MCF 10A (cell line): Measurements from ENCODE around the gene FMNL2. TPM values are rescaled to one million over a fixed set of nuclear protein-coding genes. Genes with fewer than 3 reads are reported as not detected.

ENCODE experiments used
- BruUV-seq: library from RNA; stranded (reverse); fragments of 400-500 nt; replicated peaks from 2 replicates; lab custom pipeline; 2021; lab: Mats Ljungman, UMichigan
- CTCF ChIA-PET: fragments of 300-600 bp; sonication (Branson Sonifier 250); formaldehyde crosslinking; extraction: SDS; loops from one replicate; lab custom pipeline; 2021; ENCODE audit warnings: antibody characterized with exemption, inconsistent platforms; lab: Yijun Ruan, JAX
- POLR2A ChIA-PET: fragments of 300-600, 350-650 bp; sonication (Branson Sonifier 250); formaldehyde crosslinking; extraction: SDS; loops from one replicate; lab custom pipeline; 2020; ENCODE audit warnings: antibody characterized with exemption, inconsistent platforms; lab: Yijun Ruan, JAX
- DNase-seq: peaks from one replicate; pipeline ENCODE4 v3.0.0-alpha.2; 2018; ENCODE audit not compliant: unreplicated experiment
- H3K27ac Mint-ChIP-seq: one replicate; pipeline ENCODE4 v1.8.0; 2022; ENCODE audit warnings: mild to moderate bottlenecking, low read depth, mixed read lengths; ENCODE audit not compliant: unreplicated experiment
- H3K27me3 Mint-ChIP-seq: one replicate; pipeline ENCODE4 v1.8.0; 2022; ENCODE audit warnings: mixed read lengths; ENCODE audit not compliant: insufficient read depth, unreplicated experiment
- H3K36me3 Mint-ChIP-seq: one replicate; pipeline ENCODE4 v1.8.0; 2022; ENCODE audit warnings: mild to moderate bottlenecking, moderate library complexity, mixed read lengths; ENCODE audit not compliant: insufficient read depth, unreplicated experiment
- H3K4me1 Mint-ChIP-seq: one replicate; pipeline ENCODE4 v1.8.0; 2022; ENCODE audit warnings: mixed read lengths; ENCODE audit not compliant: insufficient read depth, unreplicated experiment
- H3K4me3 Mint-ChIP-seq: one replicate; pipeline ENCODE4 v1.8.0; 2022; ENCODE audit warnings: mild to moderate bottlenecking, moderate library complexity, mixed read lengths; ENCODE audit not compliant: unreplicated experiment
- H3K9me3 Mint-ChIP-seq: one replicate; pipeline ENCODE4 v1.8.0; 2022; ENCODE audit warnings: mixed read lengths; ENCODE audit not compliant: unreplicated experiment
- CTCF ChIP-seq: fragments of 200-600 bp; IDR thresholded peaks from one replicate; pipeline ENCODE4 v1.8.0; 2022; ENCODE audit warnings: antibody characterized with exemption, mild to moderate bottlenecking; ENCODE audit not compliant: unreplicated experiment
- intact Hi-C: fragments of 100-400 bp; cut with micrococcal nuclease; formaldehyde crosslinking; loops from 2 replicates; pipeline ENCODE4 v1.14.1; 2022
- total RNA-seq: library from RNA; stranded (reverse); gene quantifications from 2 replicates; pipeline ENCODE4 v1.2.3, GENCODE V29; 2022

The FMNL2 gene
- total RNA-seq, 1 experiment from 2014 or later = 76.5 TPM

DNA sequence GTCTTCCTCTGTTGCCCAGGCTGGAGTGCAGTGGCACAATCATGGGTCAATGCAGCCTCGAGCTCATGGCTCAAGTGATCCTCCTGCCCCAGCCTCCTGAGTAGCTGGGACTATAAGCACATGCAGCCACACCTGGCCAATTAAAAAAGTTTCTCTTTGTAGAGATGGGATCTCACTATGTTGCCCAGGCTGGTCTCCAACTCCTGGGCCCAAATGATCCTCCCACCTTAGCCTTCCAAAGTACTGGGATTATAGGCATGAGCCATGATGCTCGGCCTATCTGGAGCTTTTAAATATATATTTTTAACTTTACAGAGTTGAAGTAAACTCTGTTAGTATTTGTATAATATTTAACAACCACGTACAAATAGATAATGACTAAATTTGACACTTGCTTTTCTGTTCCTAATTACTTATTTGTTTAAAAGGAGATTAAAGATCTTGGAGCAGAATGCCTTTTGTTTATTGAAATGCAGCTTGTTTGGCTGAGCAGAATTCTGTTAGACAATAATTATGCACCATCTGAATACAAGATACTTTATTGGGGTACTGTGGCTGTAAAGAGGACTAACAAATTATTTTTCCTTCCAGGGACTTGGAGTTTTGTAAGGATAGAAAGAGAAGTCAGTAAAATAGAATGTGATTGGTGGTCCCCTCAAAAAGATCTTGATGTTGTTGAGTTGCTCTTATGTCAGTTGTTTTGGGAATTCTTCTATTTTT lies 175.0 kb downstream of the FMNL2 start:
- no peaks in the 10 kb centered on the region for H3K27me3 Mint-ChIP-seq
- no peak overlapping the region for H3K27ac Mint-ChIP-seq
- TF ChIP-seq CTCF = no peak
- DNase-seq = no peak
- CTCF ChIA-PET = interaction anchor here (0.7 to 1.2 kb wide), 2 partner anchors 31 to 126 kb away, joined by 3 to 5 read pairs; no protein-coding TSS in a partner anchor
- intact Hi-C loops = loop anchor here (5.0 kb wide), 2 partner anchors 43 to 62 kb away; no protein-coding TSS in a partner anchor
- H3K9me3 Mint-ChIP-seq = no peaks in the 10 kb centered on the region
- H3K36me3 Mint-ChIP-seq = peaks cover 5% of the 10 kb centered on the region
- BruUV-seq = no TSS peak
- POLR2A ChIA-PET = interaction anchor here (0.9 to 1.3 kb wide), 3 partner anchors 15 to 173 kb away, joined by 3 to 4 read pairs (median 3); no protein-coding TSS in a partner anchor
- peaks cover 46% of the 10 kb centered on the region for H3K4me1 Mint-ChIP-seq
- H3K4me3 Mint-ChIP-seq = no peak overlapping the region

GRCh38 chr2:152510621-152511020 lies 175.6 kb downstream of the FMNL2 start:
- Mint-ChIP-seq H3K36me3 (peaks cover 5% of the 10 kb centered on the region), H3K27me3 (no peaks in the 10 kb centered on the region), H3K4me3 (no peak overlapping the region), H3K9me3 (no peaks in the 10 kb centered on the region), H3K27ac (peak overlapping the region; percentile 31), H3K4me1 (peaks cover 43% of the 10 kb centered on the region)
- TF ChIP-seq CTCF = no peak
- ChIA-PET POLR2A (interaction anchor here (0.9 to 1.3 kb wide), 3 partner anchors 15 to 174 kb away, joined by 3 to 4 read pairs (median 3); no protein-coding TSS in a partner anchor), CTCF (interaction anchor here (1.2 kb wide), 1 partner anchor 126 kb away, joined by 5 read pairs; no protein-coding TSS in a partner anchor)
- intact Hi-C loops = no loop called here
- DNase-seq = no peak
- no TSS peak for BruUV-seq

DNA sequence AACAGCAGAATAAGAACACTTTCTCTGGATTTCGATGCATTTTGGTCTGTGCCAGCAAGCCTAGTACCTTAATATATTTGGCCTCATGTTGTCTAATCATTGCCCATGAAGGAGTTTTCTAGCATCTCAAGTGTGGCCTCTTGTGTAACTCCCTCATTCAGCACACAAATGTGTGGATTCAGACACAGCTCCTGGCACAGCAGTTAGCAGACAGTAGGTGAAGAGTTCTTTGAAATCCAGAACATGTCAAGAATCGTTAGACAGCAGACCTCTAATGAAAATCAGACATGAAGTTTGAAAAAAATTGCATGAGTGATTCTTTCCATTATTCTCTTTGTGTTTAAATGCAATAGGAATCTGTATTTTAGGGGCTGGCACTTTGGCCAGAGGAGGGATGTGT lies 177.0 kb downstream of the FMNL2 start:
- Mint-ChIP-seq H3K27me3 (no peaks in the 10 kb centered on the region), H3K9me3 (no peaks in the 10 kb centered on the region), H3K36me3 (peaks cover 5% of the 10 kb centered on the region), H3K27ac (no peak overlapping the region), H3K4me1 (peaks cover 43% of the 10 kb centered on the region), H3K4me3 (no peak overlapping the region)
- intact Hi-C loops = no loop called here
- ChIA-PET POLR2A (interaction anchor here (0.9 kb wide), 1 partner anchor 128 kb away, joined by 4 read pairs; no protein-coding TSS in a partner anchor), CTCF (no interaction called here)
- no peak for TF ChIP-seq CTCF
- no TSS peak for BruUV-seq
- no peak for DNase-seq

DNA sequence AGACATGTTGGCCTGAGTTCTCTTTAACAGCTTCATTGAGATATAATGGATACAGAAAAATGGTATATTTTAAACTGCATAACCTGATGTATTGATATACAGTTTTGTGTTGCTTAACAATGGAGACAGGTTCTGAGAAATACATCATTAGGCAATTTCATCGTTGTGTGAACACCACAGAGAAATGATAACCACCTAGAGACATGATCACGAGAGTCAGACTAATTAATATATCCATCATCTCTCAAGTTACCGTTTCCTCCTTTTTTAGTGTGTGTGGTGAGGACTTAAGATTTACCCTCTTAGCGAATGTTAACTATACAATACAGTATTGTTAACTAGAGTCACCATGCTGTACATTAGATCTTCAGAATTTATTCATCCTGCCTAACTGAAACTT lies 178.1 kb downstream of the FMNL2 start:
- BruUV-seq = no TSS peak
- CTCF ChIA-PET = interaction anchor here (0.6 to 0.9 kb wide), 2 partner anchors 44 to 188 kb away, joined by 3 to 5 read pairs; no protein-coding TSS in a partner anchor
- H3K4me3 Mint-ChIP-seq = no peak overlapping the region
- peak overlapping the region; percentile 75 for H3K27ac Mint-ChIP-seq
- peaks cover 32% of the 10 kb centered on the region for H3K4me1 Mint-ChIP-seq
- no peak for TF ChIP-seq CTCF
- no peak for DNase-seq
- intact Hi-C loops = no loop called here
- H3K9me3 Mint-ChIP-seq = no peaks in the 10 kb centered on the region
- POLR2A ChIA-PET = interaction anchor here (0.6 to 1.7 kb wide), 8 partner anchors 9 to 176 kb away, joined by 3 to 13 read pairs (median 4); no protein-coding TSS in a partner anchor
- no peaks in the 10 kb centered on the region for H3K27me3 Mint-ChIP-seq
- peaks cover 5% of the 10 kb centered on the region for H3K36me3 Mint-ChIP-seq
